SIG-M5 treated with dmso at 0.1 percent for 504 hours (cell line): ENCODE data around the gene DENND4B.

Source experiments
- DNase-seq: peaks from one replicate; lab custom pipeline; 2025; ENCODE audit not compliant: unreplicated experiment; lab: John Stamatoyannopoulos, UW

DENND4B gene

GRCh38 chr1:153973071-153973470 is 26.6 kb upstream of the DENND4B start:
- DNase-seq: no peak

GRCh38 chr1:153970346-153970745 is 23.8 kb upstream of the DENND4B start:
- no peak for DNase-seq

- no peak for DNase-seq
Observed at GRCh38 chr1:153968972-153969371, 22.5 kb upstream of the DENND4B start.

- no peak for DNase-seq
Observed at GRCh38 chr1:153968408-153968807, 21.9 kb upstream of the DENND4B start.

GRCh38 chr1:153968000-153968363 is 21.5 kb upstream of the DENND4B start:
- DNase-seq: no peak

GRCh38 chr1:153967107-153967999 is 20.8 kb upstream of the DENND4B start, which contains the start of gene CREB3L4:
Gene CREB3L4, plus strand, starts transcription at chr1:153967902. Its CDS starts 624 bp downstream, at chr1:153968526.
- peak; percentile 100 for DNase-seq

- peak; percentile 70 for DNase-seq
Observed at GRCh38 chr1:153963850-153964331, 17.4 kb upstream of the DENND4B start.

- DNase-seq: peak; percentile 98
Observed at GRCh38 chr1:153963030-153963849, 16.7 kb upstream of the DENND4B start, which contains the start of gene SLC39A1. Gene SLC39A1, minus strand, starts transcription at chr1:153963537. Its CDS starts 822 bp downstream, at chr1:153962715.

- DNase-seq: peak; percentile 56
Observed at GRCh38 chr1:153962088-153963029, 15.8 kb upstream of the DENND4B start.

GRCh38 chr1:153961421-153961820 is 14.9 kb upstream of the DENND4B start:
- no peak for DNase-seq

- no peak for DNase-seq
Observed at GRCh38 chr1:153960206-153960605, 13.7 kb upstream of the DENND4B start.

- no peak for DNase-seq
Observed at GRCh38 chr1:153959454-153959853, 12.9 kb upstream of the DENND4B start.

GRCh38 chr1:153958961-153959260 is 12.4 kb upstream of the DENND4B start:
- no peak for DNase-seq

- DNase-seq: peak; percentile 100
Observed at GRCh38 chr1:153958111-153958960, 11.8 kb upstream of the DENND4B start, which contains the start of gene CRTC2. Gene CRTC2, minus strand, starts transcription at chr1:153958612. Its CDS starts 115 bp downstream, at chr1:153958497.

GRCh38 chr1:153957744-153958110 is 11.2 kb upstream of the DENND4B start:
- peak; percentile 42 for DNase-seq

GRCh38 chr1:153956997-153957715 is 10.6 kb upstream of the DENND4B start:
- no peak for DNase-seq

- DNase-seq: no peak
Observed at GRCh38 chr1:153954826-153955225, 8.3 kb upstream of the DENND4B start.

GRCh38 chr1:153953859-153954365 is 7.4 kb upstream of the DENND4B start:
- no peak for DNase-seq

- no peak for DNase-seq
Observed at GRCh38 chr1:153951801-153952200, 5.3 kb upstream of the DENND4B start.
